ENCODE results near the gene NUCB2. TPM values are rescaled to one million over a fixed set of nuclear protein-coding genes. Genes with fewer than 3 reads are reported as not detected.

The NUCB2 gene
- total RNA-seq, 1 donor from 2014 or later, result 58.0 TPM

GRCh38 chr11:17352950-17353820, 76.6 kb downstream of the NUCB2 start:
- peaks cover 37% of the 10 kb centered on the region for H3K27me3 Mint-ChIP-seq
- peaks cover 14% of the 10 kb centered on the region for H3K4me1 Mint-ChIP-seq (ENCODE audit: unreplicated experiment)
- H3K9me3 Mint-ChIP-seq, result peaks cover 5% of the 10 kb centered on the region
- H3K4me3 Mint-ChIP-seq, result peak overlapping the region; percentile 92
- peak; percentile 78 for DNase-seq (ENCODE audit: extremely low spot score, unreplicated experiment)
- peaks cover 8% of the 10 kb centered on the region for H3K36me3 Mint-ChIP-seq
- TF ChIP-seq, protein P1, sequence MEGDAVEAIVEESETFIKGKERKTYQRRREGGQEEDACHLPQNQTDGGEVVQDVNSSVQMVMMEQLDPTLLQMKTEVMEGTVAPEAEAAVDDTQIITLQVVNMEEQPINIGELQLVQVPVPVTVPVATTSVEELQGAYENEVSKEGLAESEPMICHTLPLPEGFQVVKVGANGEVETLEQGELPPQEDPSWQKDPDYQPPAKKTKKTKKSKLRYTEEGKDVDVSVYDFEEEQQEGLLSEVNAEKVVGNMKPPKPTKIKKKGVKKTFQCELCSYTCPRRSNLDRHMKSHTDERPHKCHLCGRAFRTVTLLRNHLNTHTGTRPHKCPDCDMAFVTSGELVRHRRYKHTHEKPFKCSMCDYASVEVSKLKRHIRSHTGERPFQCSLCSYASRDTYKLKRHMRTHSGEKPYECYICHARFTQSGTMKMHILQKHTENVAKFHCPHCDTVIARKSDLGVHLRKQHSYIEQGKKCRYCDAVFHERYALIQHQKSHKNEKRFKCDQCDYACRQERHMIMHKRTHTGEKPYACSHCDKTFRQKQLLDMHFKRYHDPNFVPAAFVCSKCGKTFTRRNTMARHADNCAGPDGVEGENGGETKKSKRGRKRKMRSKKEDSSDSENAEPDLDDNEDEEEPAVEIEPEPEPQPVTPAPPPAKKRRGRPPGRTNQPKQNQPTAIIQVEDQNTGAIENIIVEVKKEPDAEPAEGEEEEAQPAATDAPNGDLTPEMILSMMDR (conservative IDR thresholded peaks at IDR 0.05), result no peak
- H3K27ac Mint-ChIP-seq, result peak overlapping the region; percentile 93

- peaks cover 36% of the 10 kb centered on the region for H3K27me3 Mint-ChIP-seq
- TF ChIP-seq, protein P1 (conservative IDR thresholded peaks at IDR 0.05), result no peak
- no peak for DNase-seq (ENCODE audit: extremely low spot score, unreplicated experiment)
- peak overlapping the region; percentile 93 for H3K27ac Mint-ChIP-seq
- peaks cover 5% of the 10 kb centered on the region for H3K9me3 Mint-ChIP-seq
- H3K4me3 Mint-ChIP-seq, result peak overlapping the region; percentile 92
- peaks cover 12% of the 10 kb centered on the region for H3K36me3 Mint-ChIP-seq
- H3K4me1 Mint-ChIP-seq (ENCODE audit: unreplicated experiment), result peaks cover 14% of the 10 kb centered on the region
Observed at GRCh38 chr11:17353821-17354600, 77.5 kb downstream of the NUCB2 start.

GRCh38 chr11:17354601-17354991, 78.1 kb downstream of the NUCB2 start:
- Mint-ChIP-seq H3K27me3 (peaks cover 32% of the 10 kb centered on the region), H3K27ac (peak overlapping the region; percentile 92), H3K36me3 (peaks cover 14% of the 10 kb centered on the region), H3K4me3 (peak overlapping the region; percentile 92), H3K9me3 (peaks cover 5% of the 10 kb centered on the region), H3K4me1 (ENCODE audit: unreplicated experiment) (peaks cover 14% of the 10 kb centered on the region)
- TF ChIP-seq, protein P1 (conservative IDR thresholded peaks at IDR 0.05), result peak; percentile 84
- no peak for DNase-seq (ENCODE audit: extremely low spot score, unreplicated experiment)

GRCh38 chr11:17366495-17366894, 90.0 kb downstream of the NUCB2 start:
- Mint-ChIP-seq H3K4me1 (ENCODE audit: unreplicated experiment) (no peaks in the 10 kb centered on the region), H3K27ac (no peak overlapping the region), H3K9me3 (peaks cover 22% of the 10 kb centered on the region), H3K27me3 (no peaks in the 10 kb centered on the region), H3K4me3 (no peak overlapping the region), H3K36me3 (peaks cover 36% of the 10 kb centered on the region)
- no peak for DNase-seq (ENCODE audit: extremely low spot score, unreplicated experiment)
- TF ChIP-seq, protein P1 (conservative IDR thresholded peaks at IDR 0.05), result no peak

DNA sequence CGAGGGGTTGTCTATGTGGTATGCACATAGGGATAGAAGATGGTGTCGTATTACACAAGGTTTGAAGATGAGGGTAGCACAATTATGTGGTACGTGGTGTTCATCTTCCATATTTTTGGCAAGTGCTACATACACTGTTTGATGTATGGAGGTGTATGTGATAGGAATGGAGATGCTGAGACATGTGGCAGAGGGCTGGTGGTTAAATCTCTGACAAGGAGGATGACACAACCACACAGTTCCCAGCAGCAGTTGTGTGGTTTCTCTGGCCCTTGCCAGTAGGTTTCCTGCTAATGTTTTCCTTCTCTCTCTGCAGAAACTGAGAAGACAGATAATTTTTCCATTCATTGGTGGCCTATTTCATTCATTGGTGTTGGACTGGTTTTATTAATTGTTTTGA, 92.0 kb downstream of the NUCB2 start:
- Mint-ChIP-seq H3K27ac (no peak overlapping the region), H3K27me3 (no peaks in the 10 kb centered on the region), H3K4me3 (no peak overlapping the region), H3K9me3 (peaks cover 30% of the 10 kb centered on the region), H3K4me1 (ENCODE audit: unreplicated experiment) (no peaks in the 10 kb centered on the region), H3K36me3 (peaks cover 46% of the 10 kb centered on the region)
- TF ChIP-seq, protein P1 (conservative IDR thresholded peaks at IDR 0.05), result no peak
- no peak for DNase-seq (ENCODE audit: extremely low spot score, unreplicated experiment)

Measured in type B pancreatic cell (in vitro differentiated cells).